AG04450 (cell line): ENCODE results near the gene ANKRD40. TPM values are rescaled to one million over a fixed set of nuclear protein-coding genes. Genes with fewer than 3 reads are reported as not detected.

Experiments
- CTCF ChIA-PET: fragments of 300-600, 350-600 bp; formaldehyde crosslinking; extraction: SDS; loops from one replicate; lab custom pipeline; 2022; ENCODE audit warnings: antibody characterized with exemption, inconsistent platforms; lab: Charles Lee
- POLR2A ChIA-PET: fragments of 350-600 bp; formaldehyde crosslinking; extraction: SDS; loops from one replicate; lab custom pipeline; 2021; ENCODE audit warnings: antibody characterized with exemption, inconsistent platforms; lab: Yijun Ruan, JAX
- DNase-seq: peaks from one replicate; pipeline ENCODE4 v3.0.0-alpha.2; 2011; ENCODE audit warnings: low read depth, low spot score
- H3K27ac ChIP-seq: one replicate; pipeline ENCODE4 v1.5.1; 2012; ENCODE audit warnings: low read depth, low read length, control low read depth
- H3K27me3 ChIP-seq: one replicate; pipeline ENCODE4 v1.6.0; 2012; ENCODE audit warnings: low read length; ENCODE audit not compliant: control insufficient read depth, insufficient read depth
- H3K4me3 ChIP-seq: 2 replicates; pipeline ENCODE4 v1.5.1; 2011; ENCODE audit warnings: mild to moderate bottlenecking, low read depth, low read length, control low read depth
- H3K9me3 ChIP-seq: 2 replicates; pipeline ENCODE4 v1.5.1; 2012; ENCODE audit warnings: low read length; ENCODE audit not compliant: control insufficient read depth, insufficient read depth
- polyA plus RNA-seq: library from polyadenylated mRNA; depleted of rRNA; stranded (reverse); fragments of >200 nt; gene quantifications from 2 replicates; pipeline ENCODE4 v1.2.3, GENCODE V29; 2011
- TF ChIP-seq, protein P1 (sequence below): IDR thresholded peaks from 2 replicates; pipeline ENCODE4 v1.5.1; 2011; ENCODE audit warnings: low read depth, low read length, control low read depth, inconsistent platforms

Gene ANKRD40
- polyA plus RNA-seq, 1 experiment = 39.8 TPM

GRCh38 chr17:50693036-50693682, 14.6 kb downstream of the ANKRD40 start:
- ChIA-PET POLR2A (interaction anchor here (1.1 to 2.3 kb wide), 2 partner anchors 33 to 54 kb away, joined by 3 to 6 read pairs; no protein-coding TSS in a partner anchor), CTCF (interaction anchor here (0.8 to 8.4 kb wide), 3 partner anchors 56 to 143 kb away, joined by 3 to 192 read pairs (median 5); partner anchors contain the start of gene SPATA20)
- Histone ChIP-seq H3K27me3 (no peaks in the 10 kb centered on the region), H3K27ac (peak overlapping the region; percentile 77), H3K9me3 (no peaks in the 10 kb centered on the region), H3K4me3 (no peak overlapping the region)
- TF ChIP-seq, protein P1, sequence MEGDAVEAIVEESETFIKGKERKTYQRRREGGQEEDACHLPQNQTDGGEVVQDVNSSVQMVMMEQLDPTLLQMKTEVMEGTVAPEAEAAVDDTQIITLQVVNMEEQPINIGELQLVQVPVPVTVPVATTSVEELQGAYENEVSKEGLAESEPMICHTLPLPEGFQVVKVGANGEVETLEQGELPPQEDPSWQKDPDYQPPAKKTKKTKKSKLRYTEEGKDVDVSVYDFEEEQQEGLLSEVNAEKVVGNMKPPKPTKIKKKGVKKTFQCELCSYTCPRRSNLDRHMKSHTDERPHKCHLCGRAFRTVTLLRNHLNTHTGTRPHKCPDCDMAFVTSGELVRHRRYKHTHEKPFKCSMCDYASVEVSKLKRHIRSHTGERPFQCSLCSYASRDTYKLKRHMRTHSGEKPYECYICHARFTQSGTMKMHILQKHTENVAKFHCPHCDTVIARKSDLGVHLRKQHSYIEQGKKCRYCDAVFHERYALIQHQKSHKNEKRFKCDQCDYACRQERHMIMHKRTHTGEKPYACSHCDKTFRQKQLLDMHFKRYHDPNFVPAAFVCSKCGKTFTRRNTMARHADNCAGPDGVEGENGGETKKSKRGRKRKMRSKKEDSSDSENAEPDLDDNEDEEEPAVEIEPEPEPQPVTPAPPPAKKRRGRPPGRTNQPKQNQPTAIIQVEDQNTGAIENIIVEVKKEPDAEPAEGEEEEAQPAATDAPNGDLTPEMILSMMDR = no peak
- DNase-seq = no peak

DNA sequence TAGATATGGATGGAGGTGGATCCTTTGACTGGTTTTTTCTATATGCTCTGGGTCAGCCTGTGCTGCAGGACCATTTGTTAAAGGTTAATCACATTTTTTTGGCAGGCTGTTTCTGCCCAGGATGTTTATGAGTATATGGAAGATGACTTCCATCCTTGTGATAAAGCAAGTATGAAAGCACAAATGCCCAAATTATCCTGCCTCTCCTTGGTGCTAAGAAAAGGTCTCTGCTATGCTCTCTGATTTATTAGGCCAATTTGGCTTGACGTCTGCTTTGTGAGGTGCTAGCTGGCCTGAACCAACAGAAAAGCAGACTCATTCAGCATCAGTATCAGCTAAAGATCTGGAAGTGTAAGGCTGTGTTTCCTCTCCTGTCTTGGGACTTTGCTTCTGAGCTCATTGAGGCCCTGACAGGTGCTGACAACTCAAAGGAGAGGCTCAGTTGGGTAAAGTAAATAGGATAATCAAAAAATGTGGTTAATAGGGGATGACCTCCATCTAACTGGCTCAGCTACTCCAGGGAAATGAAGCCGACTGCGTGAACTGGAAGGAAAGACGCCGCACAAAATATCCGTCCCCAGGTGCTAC, 15.2 kb downstream of the ANKRD40 start:
- TF ChIP-seq, protein P1 = no peak
- Histone ChIP-seq H3K27me3 (no peaks in the 10 kb centered on the region), H3K4me3 (no peak overlapping the region), H3K9me3 (no peaks in the 10 kb centered on the region; the same call in 1 of the 2 replicates), H3K27ac (peak overlapping the region; percentile 68)
- ChIA-PET CTCF (interaction anchor here (0.5 to 8.4 kb wide), 4 partner anchors 11 to 143 kb away, joined by 3 to 192 read pairs (median 4); partner anchors contain the start of gene SPATA20), POLR2A (interaction anchor here (1.1 to 2.3 kb wide), 2 partner anchors 32 to 53 kb away, joined by 3 to 6 read pairs; no protein-coding TSS in a partner anchor)
- no peak for DNase-seq

DNA sequence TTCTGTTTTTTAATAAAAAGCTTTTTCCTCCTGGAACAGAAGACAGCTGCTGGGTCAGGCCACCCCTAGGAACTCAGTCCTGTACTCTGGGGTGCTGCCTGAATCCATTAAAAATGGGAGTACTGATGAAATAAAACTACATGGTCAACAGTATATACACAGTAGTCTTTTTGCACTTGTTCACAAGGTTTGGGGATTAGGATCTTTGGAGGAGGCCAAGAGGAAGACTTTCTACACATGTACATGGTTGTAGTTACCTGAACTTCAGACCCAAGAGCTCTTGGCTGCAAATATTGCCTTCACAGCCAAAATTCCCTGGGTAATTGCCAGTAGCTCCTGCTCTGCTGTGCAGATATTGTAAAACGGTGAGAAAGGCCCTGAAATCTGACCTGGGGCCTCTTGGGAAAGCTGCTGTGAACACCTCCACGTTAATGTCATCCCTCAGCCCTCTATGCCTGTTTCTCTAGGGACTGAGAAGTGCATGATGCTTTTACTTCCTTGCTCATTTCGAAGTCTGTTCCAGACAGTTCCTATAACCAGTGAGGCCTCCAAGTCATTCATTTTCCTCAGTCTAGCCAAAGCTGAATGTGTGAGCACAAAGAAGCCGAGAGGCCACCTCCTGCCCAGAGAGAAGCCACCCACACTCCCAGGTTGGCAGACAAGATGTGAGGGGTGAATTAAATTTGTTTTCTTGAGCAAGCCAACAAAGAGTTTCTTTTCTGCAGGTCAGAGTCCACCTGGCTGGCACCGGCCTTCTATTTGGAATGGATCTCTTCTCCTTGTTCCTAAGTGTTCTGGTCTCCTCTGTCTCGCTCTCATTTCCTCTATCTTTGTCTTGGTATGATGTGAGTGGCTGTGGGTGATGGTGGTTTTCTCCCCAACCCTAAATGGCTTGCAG, 15.9 kb downstream of the ANKRD40 start:
- ChIA-PET POLR2A (interaction anchor here (0.6 to 2.3 kb wide), 3 partner anchors 29 to 53 kb away, joined by 3 to 7 read pairs (median 6); no protein-coding TSS in a partner anchor), CTCF (interaction anchor here (0.5 to 8.4 kb wide), 3 partner anchors 10 to 142 kb away, joined by 3 to 192 read pairs (median 3); partner anchors contain the start of gene SPATA20)
- TF ChIP-seq, protein P1 = no peak
- no peak for DNase-seq
- Histone ChIP-seq H3K27me3 (no peaks in the 10 kb centered on the region), H3K9me3 (no peaks in the 10 kb centered on the region; the same call in 1 of the 2 replicates), H3K4me3 (no peak overlapping the region), H3K27ac (peak overlapping the region; percentile 68)

- Histone ChIP-seq H3K27ac (no peak overlapping the region), H3K27me3 (no peaks in the 10 kb centered on the region), H3K9me3 (no peaks in the 10 kb centered on the region; the same call in 1 of the 2 replicates), H3K4me3 (no peak overlapping the region)
- POLR2A ChIA-PET = interaction anchor here (0.6 to 2.3 kb wide), 2 partner anchors 28 to 52 kb away, joined by 6 to 7 read pairs; no protein-coding TSS in a partner anchor
- TF ChIP-seq, protein P1 = no peak
- no peak for DNase-seq
- CTCF ChIA-PET = interaction anchor here (0.5 to 8.4 kb wide), 2 partner anchors 10 to 141 kb away, joined by 3 to 192 read pairs; partner anchors contain the start of gene SPATA20
Measured at GRCh38 chr17:50690887-50691549, 16.7 kb downstream of the ANKRD40 start.
